ENCODE data around the gene GRID1.
"Not testable (repeated sequence)": the region's sequence is repeated elsewhere in the genome, so short reads cannot be mapped to it uniquely, and the experiment has no call there.

GRID1 gene

DNA sequence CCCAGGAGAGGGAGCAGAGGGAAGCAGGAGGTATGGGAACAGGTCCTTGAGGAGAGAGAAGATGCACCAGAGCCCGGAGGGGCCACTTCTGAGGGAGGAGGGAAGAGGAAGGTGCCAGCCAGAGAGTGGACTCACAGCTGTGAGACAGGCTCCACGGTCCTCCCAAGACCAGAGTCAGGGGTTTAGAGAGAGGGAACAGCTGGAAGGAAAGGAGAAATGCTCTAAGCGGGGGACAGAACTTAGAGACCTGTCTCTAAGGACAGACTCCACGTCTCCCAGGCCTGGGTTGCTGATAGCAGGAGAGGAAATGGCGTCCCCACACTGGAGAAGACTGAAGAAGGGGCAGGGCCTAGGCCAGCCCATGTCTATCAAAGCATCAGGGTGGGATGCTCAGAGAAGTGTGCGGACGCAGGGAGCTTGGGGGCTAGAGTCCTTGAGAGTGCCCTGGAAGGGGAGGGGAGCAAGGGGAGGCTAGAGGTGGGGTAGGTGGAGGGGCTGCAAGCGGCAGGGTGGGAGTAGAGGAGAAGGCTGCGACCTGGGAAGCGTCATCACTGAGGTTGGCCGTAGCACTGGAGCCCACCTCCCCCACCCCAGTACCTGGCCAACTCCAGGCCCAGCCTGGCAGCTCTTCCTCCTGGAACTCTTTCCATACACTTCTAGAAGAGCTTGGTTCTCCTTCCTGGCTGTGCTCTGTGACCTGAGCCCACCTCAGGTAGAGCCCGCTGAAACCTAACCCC is 25.6 kb upstream of the GRID1 start:
- DNase-seq (ENCODE audit: low read depth) = no peak

DNA sequence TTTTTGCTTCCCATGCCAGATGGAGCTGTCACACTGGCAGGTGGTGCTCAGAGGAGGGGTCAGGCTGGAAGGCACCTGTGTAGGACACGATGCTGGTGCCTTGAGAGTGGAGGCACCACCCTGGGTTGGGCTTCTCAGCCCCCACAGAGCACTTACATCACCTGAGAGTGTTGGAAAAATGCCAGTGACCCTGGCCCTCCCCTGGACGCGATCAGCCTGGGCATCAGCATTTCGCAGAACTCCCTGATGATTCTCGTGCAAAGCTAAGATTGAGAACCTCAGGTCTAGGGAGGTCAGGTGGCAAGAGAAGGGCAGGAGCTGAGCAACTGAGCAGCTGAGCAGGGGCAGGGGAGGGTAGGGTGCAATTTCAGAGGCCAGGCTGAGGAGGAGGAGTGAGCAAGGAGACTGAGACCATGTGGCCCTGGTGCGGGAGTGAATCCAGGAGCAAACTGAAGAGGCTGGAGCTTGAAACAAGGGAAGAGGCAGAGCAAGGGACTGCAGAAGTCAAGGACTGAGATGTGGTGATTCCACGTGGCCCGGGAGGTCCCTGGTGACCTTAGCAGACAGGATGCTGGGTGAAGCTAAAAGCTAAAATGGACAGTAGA is 24.7 kb upstream of the GRID1 start:
- no peak for DNase-seq (ENCODE audit: low read depth)

DNA sequence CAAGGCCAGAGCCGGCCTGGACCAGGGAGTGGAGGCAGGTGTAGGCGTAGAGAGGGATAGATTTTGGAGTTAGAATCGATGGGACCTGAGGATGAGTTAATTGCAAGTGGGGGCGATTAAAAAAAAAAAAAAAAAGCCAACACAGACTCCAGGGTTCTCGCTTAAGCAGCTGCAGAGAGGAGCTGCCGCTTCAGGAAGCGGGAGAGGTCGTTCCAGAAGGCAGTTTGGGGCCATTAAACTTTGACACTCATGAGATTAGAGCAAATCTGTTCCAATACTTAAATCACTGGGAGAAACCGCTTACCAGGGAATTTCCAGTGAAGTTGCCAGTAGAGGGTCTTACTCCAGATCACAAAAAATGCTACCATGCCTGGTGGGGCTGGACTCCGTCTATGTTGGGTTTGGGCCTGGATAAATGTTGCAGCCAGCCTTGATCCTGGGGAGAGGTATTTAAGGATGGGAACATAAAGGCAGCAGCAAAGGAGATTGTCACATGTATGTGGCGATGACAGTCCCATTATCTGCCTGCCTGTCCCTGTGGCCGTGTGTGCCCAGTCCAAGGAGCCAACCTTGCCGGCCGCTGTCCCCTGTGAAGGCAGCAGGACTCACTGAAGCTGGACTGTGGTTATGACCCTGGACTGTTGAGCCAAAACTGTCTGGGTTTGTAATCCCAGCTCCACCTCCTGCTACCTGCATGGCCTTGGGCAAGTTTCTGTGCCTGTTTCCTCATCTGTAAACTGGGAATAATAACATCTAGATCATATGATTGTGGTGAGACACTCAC is 23.9 kb upstream of the GRID1 start:
- no peak for DNase-seq (ENCODE audit: low read depth)

DNA sequence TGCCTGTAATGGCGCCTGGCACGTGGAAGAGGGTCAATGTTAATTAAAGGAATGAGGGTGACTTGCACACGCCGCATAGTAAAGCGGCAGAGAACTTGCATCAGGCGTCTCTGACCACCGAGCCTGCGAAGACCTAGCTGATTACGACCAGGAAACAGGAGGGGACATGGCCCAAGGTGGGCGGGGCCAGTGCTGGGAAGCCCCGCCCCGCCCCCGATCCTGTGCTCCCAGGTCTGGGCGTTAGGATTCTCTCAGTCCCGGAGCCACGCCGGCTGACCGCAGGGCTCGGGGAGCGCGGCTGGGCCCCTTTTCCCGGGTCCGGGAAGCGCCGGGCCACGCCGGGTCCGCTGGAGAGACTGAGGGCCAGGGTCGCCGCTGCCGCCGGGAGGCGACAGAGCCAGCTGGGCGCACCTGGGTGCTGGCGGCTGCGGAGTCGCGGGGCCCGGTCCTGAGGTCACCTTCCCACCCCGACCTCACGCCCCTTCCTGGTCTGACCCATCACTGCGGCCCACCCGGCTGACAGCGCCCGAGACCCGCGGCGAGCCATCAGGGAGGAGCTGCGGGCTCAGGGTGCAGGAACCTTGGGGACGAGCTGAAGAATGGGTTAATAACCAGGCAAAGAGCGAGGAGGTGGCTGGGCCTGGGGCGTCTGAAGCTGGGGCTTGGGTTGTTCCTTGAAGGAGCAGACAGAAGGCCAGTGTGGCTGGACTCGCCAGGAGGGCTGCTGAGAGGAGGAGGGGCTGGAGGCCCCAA is 23.0 kb upstream of the GRID1 start:
- DNase-seq (ENCODE audit: low read depth) = no peak

DNA sequence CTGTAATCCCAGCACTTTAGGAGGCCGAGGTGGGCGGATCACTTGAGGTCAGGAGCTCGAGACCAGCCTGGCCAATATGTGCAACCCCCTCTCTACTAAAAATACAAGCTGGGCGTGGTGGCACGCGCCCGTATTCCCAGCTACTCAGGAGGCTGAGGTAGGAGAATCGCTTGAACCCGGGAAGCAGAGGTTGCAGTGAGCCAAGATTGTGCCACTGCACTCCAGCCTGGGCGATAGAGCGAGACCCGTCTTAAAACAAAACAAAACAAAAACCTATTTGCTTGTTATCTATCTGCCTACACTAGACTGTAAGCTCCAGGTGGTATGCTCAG is 22.5 kb upstream of the GRID1 start:
- not testable (repeated sequence) for DNase-seq (ENCODE audit: low read depth)

DNA sequence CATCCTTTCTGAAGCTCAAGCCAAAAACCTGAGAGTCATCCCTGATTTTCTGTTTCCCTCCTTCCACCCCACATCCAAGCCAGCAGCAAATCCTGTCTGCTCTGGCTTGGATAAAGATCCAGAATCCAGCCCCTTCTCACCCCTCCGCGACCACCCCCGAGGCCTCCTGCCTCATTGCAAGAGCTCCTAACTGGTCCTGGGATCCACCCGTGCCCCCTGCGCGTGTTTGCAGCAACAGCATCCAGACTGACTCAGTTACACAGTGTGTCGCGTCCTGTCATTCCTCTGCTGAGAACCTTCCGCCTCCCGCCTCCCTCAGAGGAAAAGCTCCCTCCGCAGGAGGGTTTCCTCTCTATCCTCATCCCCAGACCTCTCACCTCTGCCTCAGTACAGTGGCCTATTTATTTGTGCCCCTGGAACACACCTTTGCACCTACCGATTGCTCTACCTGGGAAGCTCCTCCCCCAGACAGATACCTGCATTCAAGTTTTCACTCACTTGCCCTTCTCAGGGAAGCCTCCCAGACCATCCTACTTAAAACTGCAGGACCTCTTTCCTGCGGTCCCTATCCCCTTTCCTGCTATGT is 21.6 kb upstream of the GRID1 start:
- DNase-seq (ENCODE audit: low read depth) = no peak

DNA sequence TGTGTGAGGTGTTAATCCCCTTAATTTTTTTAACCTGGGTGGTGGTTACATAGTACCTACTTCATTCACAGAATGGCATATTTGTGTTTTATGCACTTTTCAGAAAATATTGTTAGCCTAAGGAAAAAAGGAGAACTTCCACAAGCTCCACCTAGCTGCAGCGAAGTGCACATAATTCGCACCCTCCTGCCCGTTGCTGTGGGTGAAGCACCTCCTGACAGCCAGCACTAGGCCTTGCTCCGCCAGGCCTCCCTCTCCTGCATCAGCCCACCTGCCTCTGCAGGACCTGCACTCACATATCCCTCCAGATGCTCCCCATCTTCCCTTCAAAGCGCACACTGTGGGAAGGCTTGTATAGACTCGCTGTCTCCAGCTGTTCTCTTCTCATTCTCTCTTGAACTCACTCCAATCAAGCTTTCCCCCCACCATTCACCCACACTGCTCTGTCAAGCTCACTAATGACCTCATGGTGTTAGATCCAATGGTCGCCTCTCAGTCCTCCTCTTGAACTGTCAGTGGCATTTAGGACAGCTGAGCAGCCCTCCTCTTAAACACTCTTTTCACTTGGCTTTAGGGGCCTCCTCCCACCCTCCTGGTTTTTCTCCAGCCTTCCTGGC is 20.7 kb upstream of the GRID1 start:
- no peak for DNase-seq (ENCODE audit: low read depth)

DNA sequence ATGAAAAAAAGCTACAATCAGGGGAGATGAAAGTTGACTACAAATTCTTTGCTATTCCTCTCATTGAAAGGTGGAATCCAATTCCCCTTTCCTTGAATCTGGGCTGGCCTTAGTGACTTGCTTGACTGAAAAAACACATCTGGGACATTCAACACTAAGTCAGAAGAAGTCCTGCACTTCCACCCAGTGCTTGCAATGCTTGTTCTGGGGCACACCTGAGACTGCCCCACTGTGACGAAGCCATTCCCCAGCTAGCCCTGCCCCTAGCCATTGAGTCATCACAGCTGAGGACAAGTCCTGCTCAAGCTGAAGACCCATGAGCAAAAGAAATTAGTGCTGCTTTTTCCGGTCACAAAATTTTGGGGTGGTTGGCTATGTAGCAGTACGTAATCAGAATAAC is 19.2 kb upstream of the GRID1 start:
- DNase-seq (ENCODE audit: low read depth) = no peak

DNA sequence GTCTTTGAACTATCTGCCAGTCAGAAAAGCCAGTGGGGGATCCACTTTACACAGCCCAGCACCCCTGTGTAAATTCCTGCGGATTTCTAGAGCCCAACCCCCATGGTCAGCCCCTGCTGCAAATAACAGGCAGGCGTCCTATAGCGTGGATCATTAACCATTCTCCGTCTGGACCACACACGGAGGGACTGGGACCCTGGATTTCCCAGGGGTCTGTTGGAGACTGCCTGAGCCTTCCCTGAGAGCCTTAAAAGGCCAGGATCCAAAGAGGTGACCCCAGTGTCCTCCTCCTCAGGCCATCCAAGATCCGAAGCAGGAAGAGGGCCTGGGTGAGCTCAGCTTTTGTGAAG is 11.2 kb upstream of the GRID1 start:
- DNase-seq (ENCODE audit: low read depth) = no peak

DNA sequence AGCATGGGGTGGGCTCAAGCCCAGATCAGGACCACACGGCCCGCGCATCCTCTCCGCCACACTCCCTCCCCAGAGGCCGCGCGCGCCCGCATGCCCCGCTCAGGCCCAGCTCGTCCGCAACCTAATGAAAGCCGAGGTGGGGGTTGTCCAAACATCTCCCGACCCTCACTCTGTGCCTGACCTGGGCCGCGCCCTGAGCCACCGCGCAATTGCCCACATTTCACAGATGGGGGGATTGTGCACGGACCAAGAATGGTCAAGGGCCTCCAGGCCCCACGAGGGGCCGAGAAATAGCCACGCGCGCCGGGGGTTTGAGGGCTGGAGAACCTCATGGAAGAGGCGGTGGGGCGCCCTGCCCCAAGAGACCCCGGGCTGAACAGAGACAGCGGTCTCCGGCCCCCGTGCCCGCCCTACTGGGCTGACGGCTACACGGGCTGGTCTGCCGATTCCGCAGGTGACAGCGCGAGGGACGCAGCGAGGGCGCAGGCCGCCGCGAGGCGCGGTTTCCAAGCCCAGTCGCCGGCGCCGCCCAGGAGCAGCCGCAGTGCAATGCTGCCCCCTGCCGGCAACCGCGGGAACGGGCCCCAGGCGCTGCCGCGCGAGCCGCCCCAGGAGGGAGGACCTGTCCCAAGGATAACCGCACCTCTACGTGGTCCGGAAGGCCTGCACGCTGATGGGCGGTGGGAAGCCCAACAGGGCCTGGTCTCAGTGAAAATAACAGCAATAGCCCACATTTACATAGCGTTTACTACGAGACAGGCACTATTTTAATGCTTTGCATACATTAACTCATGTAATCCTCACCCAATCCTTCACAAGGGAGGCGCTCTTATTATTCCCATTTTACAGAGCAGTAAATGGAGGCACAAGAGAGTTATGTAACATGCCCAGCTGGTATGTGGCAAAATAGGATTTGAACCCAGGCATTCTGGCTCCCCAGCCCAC is 10.5 kb upstream of the GRID1 start:
- peak; percentile 73 for DNase-seq (ENCODE audit: low read depth)

DNA sequence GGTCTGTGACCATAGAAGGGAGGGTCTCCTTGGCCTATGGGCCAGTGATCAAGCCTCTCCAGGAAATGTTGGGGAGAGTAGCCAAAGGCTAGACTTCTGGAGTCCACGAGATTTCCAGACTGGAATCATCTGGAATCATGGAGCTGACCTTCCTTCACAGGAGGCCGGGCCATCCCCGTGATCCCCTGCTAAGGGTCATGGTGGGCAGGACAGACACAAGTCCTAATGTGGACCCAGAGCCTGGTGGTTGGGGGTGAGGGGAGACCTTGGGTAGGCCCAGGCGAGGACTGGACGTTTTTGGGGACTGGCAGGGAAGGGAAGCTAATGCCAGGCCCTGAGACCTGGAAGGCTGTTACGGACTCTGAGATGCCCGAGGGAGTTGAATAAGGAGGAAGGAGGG is 9.8 kb upstream of the GRID1 start:
- no peak for DNase-seq (ENCODE audit: low read depth)

DNA sequence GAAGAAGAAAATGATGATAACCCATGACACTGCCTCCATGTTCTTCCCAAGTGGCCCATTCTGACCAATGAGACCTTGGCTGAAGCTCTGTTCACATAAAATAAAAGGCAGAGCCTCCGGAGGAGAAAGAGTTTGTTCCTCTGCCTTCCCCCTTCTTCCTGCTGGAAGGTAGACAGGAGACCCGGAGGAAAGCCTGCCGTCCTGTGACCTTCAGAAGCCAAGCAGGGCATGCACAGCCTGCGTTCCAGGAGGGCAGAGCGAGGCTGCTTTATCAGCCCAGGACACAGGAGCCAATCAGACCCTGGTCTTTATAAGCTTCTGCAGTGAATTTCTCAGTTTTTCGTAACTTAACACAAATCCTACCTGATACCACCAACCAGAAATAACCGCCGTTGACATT is 8.6 kb upstream of the GRID1 start:
- no peak for DNase-seq (ENCODE audit: low read depth)

DNA sequence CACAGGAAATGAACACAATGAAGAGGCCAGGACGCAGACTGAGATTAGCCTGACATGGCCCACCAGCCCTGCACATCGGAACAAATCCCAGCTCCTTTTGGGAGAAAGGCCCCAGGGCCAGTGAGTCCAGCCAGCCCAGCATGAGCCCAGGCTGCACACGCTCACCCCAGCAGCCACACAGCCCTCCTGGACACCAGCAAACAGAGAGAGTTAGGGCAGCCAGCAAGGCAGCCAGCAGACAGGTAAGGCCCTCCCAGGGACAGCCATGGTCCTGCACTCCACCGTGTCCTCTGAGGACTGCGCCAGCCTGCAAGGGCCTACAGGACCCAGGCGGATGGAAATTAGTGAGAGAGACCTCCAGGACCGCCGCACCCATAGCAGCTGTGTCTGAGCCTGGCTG is 8.1 kb upstream of the GRID1 start:
- DNase-seq (ENCODE audit: low read depth) = no peak

DNA sequence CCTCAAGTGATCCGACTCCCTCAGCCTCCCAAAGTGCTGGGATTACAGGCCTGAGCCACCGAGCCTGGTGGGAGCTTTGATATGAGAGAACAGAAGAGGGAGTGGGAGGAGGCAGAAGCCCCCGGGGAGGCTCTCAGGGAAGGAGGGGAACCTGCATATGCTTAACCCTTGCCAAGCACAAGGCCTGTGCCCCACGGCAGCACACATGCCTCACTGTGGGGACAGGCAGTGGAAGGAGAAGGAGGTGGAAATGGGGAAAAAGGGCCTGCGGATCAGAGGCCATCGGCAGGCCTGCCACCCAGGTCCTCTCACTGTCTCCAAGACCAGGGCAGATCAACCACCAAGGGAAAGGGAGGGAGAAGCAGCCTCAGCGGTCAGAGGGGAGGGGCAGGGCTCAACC is 7.2 kb upstream of the GRID1 start:
- no peak for DNase-seq (ENCODE audit: low read depth)

DNA sequence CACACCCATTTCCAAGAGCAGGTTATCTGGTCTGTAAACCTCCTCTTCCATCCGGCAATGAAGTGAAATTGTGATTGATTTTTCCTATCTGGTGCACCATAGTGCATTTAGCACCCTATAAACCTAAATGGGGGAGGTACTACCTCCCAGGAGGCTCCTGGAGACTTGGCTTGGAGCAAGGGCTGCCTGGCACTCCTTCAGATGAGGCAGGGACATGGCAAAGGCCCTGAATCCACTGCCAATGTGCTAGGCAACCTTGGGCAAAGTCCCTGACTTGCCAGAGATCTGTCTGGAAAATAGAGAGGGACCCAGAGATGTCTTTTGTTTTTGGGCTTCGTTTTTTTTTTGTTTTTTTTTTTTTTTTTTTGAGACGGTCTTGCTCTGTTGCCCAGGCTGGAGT is 6.7 kb upstream of the GRID1 start:
- no peak for DNase-seq (ENCODE audit: low read depth)

DNA sequence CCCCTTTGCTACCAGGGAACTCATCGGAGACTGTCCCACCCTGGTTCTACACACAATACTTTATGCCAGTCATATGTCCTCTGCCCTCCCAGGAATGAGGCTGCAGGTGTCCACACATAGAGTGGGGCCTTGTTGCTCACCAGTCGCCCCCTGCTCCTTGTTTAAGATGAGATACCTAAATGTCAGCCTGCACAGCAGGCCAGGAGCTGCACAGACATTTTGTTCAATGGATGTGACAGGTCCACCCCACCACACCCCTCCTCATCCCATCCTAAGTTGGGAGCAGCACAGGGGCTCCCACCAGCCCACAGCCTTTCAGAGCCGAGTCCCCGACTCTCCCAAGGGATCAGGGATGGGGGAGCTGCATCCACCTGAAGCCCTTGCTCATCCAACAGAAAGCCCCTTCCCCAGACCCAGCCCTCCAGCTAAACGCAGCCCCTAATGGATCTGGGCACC is 6.2 kb upstream of the GRID1 start:
- DNase-seq (ENCODE audit: low read depth) = no peak

DNA sequence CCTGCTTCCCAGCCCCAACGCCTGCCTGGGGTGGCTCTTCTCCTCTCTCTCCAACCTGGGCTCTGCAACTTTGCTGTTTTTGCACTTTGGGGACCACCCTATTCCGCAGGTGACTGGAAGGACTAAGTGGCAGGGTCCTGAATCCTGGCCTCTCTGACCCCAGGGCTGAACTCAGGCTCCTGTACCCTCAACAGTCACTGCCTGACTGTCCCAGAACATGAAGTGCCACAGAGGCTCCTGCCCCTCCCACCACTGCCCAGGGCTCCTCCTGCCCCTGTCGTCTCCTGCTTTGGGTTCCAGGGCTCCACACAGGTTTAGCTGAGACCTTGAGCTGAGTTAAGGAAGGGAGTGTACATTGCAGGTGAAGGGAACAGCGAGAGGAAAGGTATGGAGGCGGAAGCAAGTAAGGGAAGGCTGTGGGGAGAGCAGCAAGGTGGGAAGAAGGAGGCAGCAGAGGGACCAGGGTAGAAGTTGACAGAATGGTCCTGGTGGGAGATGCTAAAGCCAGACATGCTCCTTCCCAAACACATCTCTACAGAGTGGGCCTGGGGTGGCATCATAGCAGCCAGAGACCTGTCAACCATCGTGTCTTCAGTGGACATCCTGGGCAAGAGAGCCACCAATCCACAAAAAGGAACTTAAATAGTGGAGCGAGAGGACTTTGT is 5.7 kb upstream of the GRID1 start:
- no peak for DNase-seq (ENCODE audit: low read depth)

DNA sequence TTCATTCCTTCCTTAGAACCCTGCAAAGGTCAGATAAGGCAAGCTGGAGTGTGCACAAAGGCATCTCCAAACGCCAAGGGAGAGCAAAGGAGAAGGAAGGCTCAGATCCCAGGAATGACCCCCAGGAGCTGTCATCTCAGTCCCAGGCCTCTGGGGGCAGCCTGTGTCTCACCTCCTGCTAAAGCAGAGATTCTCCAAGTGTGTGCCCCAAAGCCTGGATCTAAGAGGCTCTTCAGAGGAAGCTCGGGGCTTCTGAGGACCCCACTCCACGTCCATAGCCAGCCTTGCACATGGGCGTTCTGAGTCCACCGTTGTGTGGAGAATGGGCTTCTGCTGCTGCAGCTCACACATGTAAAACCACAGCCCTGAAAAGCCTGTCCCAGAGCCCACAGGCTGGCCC is 5.1 kb upstream of the GRID1 start:
- DNase-seq (ENCODE audit: low read depth) = no peak

DNA sequence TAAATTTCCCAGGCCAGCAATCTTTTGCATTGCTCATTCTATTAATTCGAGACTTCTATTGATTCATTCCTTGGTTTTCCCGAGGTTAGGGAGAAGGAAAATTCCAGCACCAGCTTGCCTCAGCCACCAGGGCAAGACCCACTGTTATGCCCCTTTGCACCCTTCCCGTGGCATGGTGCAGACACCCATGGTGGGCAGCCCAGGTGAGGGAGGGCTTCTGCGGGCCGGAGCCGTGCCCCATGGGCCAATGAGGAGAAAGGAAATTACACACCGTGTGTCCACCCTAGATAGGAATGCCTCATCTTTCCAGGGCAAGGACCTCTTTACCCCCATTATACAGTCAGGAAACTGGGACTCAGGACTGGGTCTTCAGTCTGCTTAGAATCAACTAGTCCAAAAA is 4.5 kb upstream of the GRID1 start:
- DNase-seq (ENCODE audit: low read depth) = no peak

DNA sequence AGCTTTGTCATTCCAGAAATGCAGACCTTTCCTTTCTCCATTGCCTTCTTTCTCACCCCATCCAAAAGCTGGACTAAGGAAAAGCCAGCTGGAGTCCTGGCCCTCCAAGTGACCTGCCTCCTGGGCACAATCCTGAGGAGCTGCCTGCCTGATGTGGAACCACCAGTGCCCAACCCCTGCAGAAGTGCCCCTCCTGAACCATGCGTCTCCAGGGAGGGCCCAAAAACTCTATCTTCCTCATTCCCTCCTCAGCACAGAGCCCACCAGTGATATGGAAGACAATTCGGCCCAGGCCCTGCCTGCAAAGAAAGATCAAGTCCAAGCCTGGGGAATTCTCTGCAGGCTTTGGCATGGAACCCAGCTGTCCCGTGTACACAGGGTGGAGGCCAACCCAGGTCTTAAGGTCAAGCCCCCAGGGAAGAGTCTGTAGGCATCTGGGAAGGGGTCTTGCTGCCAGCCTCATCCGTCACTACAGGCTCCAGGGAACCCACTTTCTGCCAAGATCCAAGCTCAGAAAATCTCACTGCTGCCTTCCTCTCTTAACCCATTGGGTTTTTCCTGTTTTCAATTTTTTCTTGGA is 3.5 kb upstream of the GRID1 start:
- DNase-seq (ENCODE audit: low read depth) = no peak

Data from stimulated activated CD8-positive, alpha-beta memory T cell treated with anti-CD3 and anti-CD28 coated beads, Interleukin-4, amount 100 ng/mL, for 24 hours (primary cell).